GM18508 (cell line): ENCODE results near the gene LYPD1.

Experiments used
- ATAC-seq: cut with Tn5 transposase; IDR thresholded peaks from one replicate; pipeline ENCODE4 v1.9.1; 2021; ENCODE audit warnings: moderate number of reproducible peaks; ENCODE audit not compliant: insufficient read depth, unreplicated experiment

The LYPD1 gene

DNA sequence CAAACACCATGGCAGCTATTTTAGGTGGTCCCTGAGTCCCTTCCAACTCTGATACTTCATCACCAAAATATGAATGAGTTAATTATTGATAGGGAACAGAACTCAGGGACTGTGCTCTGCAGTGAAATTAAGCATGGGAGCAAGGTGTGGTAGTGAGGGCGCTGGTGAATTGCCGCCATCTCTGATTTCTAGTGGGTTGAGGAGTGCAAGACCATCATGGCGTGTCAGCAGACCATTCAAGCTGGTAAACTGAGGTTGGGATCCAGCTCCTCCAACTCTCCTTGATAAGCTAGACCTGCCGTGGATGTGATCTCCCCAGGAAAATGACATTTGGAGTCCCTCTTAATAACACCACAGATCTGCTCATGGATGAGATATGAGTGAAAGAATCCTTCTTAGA lies 70.4 kb downstream of the LYPD1 start:
- ATAC-seq, result no peak

DNA sequence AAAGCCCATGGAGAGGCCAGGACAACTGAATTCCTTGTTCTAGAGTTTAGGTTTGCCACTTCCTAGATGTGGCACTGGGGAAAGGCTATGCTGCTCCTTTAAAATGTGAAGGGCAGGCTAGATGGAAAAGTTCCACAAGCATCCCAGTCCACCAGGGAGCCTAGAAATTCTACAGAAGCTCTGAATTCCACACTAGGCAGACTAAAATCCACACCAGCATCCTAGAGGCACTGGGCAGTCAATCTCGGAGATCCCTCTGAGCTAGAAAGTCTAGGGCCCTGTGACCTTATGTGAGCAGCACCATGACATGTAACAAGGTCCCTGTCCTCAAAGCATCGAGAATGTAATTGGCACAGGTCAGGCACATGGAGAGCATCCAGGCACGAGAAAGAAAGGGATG lies 71.5 kb downstream of the LYPD1 start:
- no peak for ATAC-seq

DNA sequence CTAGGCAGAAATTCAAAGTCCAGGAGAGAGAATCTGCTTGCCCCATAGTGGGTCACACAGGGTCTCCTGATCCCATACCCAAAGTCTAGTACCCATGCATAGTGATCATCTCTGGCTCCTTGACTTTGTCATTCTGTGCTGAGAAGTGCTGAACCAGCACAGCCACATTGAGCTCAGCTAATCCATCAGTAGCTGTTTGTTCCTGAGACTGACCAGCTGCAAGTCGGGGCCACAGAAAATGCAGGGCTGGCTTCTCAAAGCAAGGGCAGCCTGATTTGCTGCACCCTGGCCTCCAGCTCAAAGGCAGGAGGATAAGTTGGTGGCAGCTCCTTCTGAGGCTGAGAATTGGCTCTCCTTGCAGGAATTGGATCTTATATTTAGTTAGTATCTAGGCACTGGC lies 72.2 kb downstream of the LYPD1 start:
- ATAC-seq, result no peak

DNA sequence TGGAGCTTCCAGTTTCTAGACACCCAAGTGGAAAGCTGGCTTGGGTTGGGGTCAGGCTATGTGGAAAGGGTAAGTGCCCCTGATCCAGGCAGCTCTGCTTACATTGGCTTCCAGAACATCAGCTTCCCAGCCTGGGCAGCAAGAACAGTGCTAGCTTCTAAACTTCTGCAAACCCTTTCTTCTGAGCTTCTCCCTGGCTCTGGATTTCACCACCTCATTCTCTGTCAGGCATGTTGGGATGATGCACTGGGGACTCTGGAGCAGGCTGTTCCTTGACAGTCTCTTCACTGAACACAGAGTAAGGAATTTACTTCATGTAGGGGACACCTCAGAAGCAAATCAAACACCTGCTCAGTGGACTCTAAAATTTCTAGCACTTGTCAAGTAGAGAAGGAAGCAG lies 72.8 kb downstream of the LYPD1 start:
- ATAC-seq, result no peak

DNA sequence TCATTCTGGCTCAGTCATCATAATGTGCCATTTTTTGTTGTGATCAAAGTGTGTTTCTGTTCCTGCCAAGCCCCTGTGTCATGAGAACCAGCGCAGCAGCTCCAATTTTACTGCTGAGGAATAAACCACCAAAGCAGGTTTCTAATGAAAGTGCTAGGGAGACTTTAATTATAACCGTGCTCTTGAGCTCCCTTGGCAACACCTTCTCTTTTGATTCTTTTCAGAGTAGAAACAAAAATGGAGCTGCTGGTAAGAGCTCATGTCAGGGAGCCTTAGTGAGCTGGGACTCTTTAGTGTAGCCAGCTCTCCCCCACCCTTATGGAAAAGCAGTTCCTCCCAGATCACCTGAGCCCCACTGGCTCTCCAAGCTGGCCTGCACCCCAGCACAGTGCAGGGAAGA lies 74.3 kb downstream of the LYPD1 start:
- no peak for ATAC-seq

DNA sequence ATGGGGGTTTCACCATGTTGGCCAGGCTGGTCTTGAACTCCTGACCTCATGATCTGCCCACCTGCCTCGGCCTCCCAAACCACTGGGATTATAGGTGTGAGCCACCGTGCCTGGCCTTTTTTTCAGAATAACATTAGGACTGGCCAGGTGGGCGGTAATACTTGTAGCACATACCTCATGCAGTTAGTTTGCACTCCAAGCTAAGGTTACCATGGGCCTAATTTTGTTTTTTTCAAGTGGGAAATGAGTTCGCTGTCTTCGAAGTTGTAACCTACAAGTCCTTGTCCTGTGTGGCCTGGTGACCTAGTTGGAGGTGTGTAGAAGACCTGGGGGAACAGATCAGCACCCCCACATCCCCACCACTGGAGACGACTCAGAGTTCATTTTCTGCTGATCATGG lies 74.8 kb downstream of the LYPD1 start:
- ATAC-seq, result no peak
